Activated naive CD4-positive, alpha-beta T cell (primary cell): ENCODE measurements around the gene KDELR1.

Experiments used
- DNase-seq, 4 experiments: peaks; one replicate each; lab custom pipeline; 2025; lab: John Stamatoyannopoulos, UW

Gene KDELR1

DNA sequence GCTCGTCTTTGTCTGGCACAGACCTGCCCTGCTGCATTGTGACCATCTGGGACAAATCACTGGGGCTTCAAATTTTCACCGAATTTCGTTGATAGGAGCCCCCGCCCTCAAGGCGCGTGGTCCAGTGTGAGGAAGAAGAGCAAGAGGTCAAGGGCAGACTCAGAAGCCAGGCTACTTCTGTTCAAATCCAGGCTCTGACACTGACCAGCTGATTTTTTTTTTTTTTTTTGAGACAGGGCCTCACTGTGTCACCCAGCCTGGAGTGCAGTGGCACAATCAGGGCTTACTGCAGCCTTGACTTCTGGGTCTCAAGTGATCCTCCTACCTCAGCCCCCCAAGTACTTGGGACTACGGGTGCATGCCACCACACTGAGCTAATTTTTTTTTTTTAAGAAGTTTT is 20.0 kb downstream of the KDELR1 start:
- no peak for DNase-seq

DNA sequence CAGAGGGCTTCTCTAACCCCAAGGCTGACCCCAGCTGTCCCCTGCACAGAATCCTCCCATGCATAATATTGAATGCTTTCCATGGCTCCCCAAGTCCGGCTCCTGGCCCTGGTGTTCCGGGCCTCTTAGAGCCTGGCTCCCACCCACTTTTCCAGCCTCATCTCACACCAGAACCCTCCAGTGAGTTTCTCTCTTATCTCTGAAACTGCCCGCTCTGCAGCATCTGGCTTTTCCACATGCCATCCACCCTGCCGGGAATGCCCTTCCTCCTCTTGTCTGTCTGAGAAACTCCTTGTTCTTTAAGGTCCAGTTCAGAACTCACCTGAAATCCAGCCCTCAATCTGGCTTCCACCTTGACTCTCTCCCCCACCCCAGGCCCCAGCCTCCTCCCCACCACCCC is 20.4 kb downstream of the KDELR1 start:
- DNase-seq: no peak

DNA sequence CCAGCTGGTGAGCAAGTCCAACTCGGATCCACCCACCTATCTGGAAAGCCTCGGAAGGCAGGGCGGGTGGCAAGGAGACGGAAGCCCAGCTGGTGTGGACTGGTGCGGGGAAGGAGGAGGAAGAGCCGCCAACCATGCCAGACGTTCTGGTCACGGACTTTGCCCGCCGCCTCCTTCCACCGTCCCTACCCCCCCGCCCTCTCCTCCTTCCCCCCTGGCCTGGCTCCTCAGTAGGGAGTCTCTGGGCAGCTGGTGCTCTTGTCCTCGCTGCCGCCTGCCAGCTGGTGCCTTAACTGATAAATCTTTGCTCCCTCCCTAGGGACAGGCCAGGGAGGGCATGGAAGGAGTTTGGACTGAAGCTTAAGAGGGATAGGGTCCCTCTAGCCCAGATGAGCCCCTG is 22.4 kb downstream of the KDELR1 start:
- DNase-seq: no peak

DNA sequence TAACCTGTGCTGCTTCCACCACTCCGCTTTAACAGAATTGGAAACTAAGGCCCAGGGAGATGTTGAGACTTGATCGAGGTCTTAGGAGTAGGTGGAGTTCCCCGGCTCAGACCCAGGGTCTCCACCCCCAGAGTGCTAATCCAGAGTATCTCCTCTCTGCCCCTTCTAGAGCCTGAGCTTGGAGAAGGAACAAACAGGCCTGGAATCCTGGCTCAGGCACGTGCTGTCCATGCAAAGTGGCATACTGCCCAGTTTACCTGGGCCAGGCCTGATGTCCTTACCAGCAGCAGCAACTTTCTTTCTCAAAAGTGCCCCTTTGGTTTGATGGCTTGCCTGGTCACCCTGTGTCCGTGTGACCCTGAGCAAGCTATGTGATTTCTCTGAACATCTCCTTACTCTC is 23.5 kb downstream of the KDELR1 start:
- no peak for DNase-seq

DNA sequence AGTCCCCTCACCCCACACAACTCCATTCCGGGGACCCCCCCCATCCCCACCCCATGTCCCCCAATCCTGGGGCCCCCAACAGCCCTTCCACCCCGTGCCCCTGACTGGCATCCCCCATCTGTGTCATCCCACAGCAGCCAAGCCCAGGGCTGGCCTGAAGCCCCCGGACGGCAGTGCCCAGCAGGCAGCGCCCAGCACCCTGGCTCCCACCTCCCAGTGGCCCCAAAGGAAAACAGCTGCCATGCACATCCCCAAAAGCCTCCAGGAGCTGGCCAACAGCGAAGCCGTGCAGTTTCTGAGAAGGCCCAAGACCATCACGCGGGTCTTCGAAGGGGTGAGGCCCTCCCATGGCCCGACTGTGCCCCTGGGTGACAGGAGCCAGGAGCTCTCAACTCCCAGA is 25.7 kb downstream of the KDELR1 start:
- no peak for DNase-seq

DNA sequence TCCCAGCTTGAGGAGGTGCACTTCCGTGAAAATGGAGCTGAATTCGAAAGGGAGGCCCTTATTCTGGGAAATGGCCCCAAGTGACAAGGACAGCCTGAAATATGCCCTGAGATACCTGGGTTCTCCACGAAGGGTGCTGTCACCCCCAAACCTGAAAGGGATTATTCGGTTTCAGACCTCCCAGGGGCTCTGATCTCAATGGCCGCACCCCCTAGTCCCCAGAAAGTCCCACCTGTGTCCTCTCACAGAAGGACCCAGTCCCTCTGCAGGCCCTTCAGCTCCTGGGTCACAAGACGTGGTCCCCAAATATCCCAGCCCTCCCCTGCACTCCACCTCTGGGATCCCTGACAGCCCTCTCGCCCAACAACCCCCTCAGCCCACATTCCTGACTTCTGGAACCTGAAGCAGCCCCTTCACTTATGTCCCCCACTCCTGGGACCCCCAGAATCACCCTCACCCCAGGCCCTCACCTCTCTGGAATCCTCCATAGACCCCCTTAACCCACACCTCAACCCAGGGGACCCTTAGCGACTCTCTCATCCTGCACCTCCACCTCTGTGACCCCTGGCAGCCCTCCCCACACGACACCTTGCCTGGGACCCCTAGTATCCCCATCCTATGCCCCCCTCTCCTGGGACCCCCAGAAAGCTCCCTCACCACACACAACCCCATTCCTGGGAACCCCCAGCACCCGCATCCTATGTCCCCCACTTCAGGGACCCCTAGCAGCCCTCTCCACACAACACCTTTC is 26.6 kb downstream of the KDELR1 start:
- no peak for DNase-seq

DNA sequence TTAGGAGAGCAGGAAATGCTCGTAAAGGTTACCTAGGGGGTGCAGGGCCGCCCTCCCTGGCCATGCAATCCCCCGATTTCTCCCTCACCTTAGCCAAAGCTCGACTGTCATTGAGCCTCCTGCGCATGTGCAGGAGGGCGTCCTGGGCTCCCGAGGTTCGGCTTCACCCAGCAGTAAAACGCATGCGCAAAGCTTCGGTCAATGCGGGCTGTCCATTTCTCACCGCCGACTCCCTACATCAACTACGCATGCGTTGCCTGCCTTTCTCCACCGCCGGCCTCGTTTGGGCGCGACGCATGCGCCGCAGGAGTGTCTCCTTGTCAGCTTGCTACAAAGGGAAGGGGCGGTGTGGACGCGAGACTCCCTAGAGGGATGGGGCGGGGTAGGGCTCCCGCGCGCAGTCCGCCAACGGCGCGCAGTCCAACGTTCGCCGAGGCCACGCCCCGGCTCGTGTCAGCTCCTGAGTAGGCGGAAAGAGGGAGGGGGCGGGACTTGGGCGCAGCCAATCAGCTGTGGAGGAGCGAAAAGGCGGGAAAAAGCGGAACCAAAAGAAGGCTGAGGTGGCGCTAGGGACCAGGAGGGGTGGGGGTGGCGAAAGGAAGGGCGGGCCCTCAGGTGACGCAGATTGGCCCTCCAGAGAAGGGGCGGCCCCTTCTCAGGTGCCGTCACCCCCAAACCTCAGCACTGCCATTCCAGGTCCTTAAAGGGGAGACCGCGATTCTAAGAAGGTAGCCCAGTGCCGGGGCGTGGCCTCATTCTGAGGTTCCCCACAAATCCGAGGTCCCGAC is 27.3 kb downstream of the KDELR1 start, which contains the start of the genes SYNGR4 and TMEM143:
Gene SYNGR4, plus strand, starts transcription at position 558 of the 788 bp plus-strand sequence. CDS start 1,476 bp downstream, outside the sequence.
Gene TMEM143, minus strand, starts transcription at position 131 of the 788 bp plus-strand sequence. Its CDS starts 20 bp downstream, at position 111.
- DNase-seq: peak; percentile 89 to 97 (median 93)

DNA sequence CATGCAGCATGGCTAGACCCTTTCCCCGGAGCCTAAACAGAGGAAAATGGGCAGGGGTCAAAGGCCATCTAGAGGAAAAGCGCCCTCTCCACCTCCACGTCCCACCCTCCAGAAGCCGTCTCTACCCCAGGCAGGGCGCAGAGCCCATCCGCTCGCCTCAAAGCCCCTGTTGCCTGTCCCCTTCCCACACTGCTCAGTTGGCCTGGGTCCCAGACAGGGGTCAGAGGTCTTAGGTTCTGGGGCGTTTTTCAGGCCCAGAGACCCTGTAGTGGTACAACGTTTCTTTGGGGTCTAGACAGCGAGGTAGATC is 27.9 kb downstream of the KDELR1 start:
- peak in 1 of 4 experiments; percentile 42 for DNase-seq

DNA sequence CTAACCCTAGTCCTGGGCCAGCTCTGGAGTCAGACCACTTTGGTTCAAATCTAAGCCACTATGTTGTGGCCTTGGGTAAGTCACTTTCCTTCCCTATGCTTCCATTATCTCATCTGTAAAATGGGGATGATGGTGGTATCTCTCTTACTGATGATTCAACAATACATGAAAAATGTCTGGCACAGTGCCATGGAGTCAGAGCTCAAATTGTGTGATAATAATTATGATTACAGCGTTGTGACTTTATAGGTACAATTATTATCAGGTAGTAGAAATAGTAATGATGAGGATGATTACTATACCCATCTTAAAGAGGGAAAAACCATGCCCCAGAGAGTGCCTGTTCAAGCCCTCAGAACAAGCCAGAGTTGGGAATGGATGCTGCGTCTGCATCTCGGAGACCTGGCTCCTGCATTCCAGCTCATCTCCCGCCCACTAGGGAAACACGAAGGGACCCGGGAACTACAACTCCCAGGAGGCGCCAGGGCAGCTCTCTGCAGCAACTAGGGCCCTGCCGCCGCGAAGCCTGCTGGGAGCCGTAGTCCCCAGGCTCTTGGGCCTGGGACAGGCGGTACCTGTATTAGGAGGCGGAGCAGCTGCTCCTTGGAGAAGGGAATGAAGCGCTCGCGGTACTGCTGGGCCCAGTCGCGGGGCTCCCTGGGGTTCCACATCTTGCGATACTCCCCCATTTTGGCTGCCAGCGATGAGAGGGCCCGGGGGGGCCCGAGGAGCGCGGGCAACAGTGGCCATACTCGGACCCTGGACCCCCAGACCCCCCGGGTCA is 28.4 kb downstream of the KDELR1 start:
- peak; percentile 53 to 84 (median 68) for DNase-seq

DNA sequence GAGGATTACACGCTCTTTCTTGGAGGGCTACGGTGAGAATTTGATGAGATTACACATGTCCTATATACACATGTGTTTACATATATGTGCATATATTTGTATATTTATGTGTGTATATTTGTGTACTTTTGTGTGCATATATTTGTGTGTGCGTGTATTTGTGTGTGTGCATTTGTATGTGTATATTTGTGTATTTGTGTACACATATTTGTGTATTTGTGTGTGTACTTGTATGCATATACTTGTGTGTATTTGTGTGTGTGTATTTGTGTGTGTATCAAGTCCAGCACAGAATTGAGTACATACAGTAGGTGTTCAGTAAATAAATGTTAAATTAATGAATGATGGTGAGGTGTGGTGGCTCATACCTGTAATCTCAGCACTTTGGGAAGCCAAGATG is 29.4 kb downstream of the KDELR1 start:
- no peak for DNase-seq

DNA sequence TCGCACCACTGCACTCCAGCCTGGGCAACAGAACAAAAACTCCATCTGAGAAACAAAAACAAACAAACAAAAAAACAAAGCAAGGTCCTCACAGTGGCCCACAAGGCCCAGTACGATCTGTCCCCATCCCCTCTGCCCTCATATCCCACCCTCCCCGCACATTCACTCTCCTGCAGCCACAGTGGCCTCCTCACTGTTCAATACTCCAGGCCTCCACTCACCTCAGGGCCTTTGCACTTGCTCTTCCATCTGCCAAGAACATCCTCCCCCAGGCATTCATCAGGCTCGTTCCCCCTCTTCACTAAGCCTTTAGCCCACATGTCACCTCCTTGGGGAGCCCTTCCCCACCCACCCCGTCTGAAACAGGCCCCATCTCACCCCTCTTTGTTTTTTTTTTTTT is 32.2 kb downstream of the KDELR1 start:
- no peak for DNase-seq

DNA sequence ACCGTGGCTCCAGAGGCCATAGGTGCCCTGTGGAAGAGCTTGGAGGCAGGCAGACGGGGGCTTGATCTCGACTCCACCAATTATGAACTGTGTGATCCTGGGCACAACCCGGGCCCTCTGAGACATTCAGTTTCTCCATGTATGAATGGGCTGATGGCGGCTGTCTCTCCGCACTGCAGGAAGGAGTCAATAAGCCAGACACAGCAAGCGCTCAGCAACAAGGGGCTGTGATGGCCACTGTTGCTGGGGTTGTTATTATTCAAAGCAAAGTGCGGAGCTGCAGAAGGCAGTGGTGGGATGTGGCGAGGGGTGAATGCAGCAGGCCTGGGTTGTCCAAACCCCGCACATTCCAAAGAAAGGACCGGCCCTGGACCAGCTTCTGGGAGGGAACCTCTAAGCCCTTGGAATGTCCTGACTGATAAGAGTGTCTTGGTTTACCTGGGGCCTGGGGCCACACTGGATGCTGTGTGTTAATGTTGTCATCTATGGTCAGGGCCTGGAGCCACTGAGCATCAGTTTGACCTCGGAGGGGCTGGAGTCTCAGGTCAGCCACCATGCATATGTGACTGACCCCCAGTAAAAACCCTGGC is 35.9 kb downstream of the KDELR1 start:
- no peak for DNase-seq

DNA sequence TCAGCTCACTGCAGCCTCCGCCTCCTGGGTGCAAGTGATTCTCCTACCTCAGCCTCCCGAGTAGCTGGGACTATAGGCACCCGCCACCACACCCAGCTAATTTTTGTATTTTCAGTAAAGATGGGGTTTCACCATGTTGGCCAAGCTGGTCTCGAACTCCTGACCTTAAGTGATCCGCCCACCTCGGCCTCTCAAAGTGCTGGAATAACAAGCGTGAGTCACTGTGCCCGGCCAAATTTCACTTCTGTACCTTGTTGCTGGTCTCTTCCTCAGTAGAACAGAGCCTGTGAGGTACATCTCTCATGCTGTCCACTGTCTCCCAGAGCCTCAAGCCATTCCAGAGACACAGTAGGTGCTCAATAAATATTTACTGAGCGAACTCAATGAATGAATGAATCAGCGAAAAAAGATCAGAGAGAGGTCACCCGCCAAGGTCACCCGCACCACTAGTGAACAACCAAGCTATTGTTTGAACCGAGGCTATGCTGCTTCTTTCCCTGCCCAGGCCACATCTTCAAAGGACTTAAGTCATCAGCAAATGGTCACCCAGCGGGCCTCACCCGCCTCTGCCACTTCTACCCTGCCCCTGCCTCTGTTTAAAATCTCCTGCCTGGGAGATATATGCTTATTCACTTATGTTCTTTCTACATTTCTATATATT is 36.9 kb downstream of the KDELR1 start:
- no peak for DNase-seq

DNA sequence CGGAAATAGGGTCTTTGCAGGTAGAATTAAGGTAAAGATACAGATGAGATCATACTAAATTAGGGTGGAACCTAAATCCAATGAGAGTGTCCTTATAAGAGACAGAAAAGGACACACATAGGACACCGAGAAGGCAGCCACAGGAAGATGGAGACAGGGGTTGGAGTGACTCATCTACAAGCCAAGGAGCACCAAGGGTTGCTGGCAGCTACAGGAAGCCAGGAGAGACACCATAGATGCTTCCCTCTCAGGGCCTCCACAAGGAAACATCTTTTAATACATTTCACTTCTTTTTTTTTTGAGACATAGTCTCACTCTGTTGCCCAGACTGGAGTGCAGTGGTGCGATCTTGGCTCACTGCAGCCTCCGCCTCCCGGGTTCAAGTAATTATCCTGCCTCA is 37.7 kb downstream of the KDELR1 start:
- no peak for DNase-seq

DNA sequence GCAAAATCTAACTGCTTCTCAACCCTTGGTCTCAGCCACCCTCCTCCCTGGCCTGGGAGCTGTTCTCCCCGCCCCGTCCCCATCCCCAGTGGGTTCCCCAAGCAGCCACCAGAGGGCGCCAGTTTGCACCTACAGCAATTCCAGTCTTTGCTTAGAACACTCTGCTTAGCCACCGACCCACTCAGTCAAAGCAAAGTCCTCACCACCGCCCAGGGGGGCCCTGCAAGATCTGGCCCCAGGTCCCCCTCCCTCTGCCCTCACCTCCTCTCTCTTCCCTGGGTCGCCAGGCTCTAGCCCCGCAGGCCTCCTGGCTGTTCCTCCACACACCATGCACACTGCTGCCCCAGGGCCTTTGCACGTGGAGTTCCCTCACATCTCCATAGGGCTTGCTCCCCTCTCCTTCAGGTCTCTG is 40.0 kb downstream of the KDELR1 start:
- DNase-seq: peak; percentile 66 to 72 (median 68)

DNA sequence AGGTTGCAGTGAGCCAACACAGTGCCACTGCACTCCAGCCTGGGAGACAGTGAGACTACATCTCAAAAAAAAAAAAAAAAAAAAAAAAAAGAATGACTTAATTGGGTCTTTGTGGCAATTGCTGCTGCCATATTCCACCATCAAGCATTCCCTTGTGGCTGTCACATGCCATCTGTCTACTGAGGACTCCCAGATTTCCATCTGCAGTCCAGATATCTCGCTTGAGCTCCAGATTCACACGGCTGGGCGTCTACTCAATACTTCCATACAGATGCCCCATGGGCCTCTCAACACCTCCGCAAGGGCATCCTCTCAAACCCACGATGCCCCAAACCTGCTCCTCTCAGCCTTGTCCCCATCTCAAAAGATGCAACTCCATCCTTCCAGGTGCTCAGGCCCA is 40.5 kb downstream of the KDELR1 start:
- no peak for DNase-seq

DNA sequence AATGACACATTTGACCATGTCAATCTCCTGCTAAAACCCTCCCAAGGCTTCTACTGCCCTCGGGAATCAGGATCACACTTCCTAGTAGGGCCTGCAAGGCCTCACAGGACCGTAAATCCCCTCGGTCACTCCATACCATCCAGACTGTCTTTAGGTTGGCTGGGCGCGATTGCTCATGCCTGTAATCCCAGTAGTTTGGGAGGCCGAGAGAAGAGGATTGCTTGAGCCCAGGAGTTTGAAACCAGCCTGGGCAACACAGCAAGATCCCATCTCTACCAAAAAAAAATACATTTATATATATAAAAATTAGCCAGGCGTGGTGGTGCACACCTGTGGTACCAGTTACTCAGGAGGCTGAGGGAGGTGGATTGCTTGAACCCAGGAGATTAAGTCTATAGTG is 42.6 kb downstream of the KDELR1 start:
- DNase-seq: no peak

DNA sequence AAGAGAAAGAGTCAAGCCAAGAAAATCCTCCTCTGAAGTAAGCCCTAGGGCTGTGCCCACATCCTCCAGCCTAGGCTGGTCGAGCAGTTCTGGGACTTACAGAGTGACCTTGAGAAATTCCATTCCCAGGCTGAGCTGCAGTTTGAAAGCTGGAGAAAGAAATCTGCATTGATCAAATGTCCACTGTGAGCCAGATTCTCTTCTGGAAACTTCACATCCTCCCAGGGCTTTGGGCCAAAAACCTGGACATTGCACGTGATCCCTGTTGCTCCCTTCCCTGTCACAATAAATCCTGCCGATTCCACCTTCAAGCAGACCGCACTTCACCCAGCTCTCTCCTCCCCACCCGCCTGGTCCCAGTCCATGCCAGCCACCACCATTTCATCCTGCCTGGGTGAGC is 43.3 kb downstream of the KDELR1 start:
- no peak for DNase-seq

DNA sequence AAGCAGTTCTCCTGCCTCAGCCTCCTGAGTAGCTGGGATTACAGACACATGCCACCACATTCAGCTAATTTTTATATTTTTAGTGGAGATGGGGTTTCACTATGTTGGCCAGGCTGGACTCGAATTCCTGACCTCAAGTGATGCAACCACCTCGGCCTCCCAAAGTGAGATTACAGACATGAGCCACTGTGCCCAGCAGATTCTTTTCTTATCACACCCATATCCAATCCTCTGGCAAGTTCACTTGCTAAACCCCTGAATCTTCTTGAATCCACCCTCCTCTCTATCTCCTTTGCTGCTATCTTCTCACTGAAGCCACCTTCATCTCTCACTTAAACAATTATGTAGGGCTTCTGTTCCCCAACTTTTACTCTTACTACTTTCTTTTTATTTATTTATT is 45.2 kb downstream of the KDELR1 start:
- DNase-seq: no peak

DNA sequence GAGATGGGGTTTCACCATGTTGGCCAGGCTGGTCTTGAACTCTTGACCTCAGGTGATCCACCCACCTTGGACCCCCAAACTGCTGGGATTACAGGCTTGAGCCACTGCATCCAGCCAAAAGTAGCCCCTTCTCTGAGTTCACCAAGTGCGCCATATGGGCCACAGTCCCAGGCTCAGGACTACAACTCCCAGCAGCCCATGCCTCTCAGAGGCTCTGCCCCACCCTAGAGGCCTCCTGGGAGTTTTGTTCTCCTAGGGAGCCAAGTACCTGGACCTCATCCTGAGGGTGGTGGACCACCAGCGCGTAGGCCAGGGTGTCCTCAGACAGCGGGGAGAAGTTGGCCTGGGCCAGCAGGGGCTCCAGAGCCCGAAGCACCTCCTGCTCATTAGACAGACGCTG is 46.5 kb downstream of the KDELR1 start:
- DNase-seq: no peak

DNA sequence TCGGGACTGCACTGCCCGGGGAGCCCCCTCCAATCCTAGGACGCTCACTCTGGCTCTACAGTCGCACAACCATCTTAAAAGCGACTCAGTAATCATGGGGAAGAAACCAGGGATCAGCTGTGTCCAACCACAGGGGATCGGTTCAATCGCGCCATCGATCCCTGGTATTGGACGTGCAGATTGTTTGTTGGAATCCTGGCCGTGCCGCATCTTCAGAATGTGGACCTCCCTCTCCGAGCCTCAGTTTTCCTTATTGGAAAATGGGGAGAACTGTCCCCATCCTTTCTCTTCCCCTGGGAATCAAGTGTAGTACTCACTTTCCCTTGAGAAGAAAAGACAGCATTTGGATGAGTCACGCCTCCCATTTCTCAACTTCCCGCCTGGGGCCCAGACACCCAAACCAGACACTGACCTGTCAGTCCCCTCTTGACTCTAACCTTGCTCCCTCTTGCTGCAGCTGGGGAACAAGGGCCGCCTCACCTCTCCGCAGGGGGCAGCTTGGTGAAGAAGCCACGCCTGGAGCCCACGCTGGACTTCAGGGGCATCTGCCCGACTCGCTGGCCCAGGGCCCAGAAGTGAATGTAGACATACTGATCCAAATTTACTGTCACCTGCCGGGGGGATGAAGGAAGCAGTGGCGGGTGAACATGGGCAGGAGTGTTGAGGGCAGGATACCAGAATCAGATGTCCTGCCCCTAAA is 48.4 kb downstream of the KDELR1 start:
- no peak for DNase-seq
